ENCODE results near the gene IDH3G.

Gene IDH3G

DNA sequence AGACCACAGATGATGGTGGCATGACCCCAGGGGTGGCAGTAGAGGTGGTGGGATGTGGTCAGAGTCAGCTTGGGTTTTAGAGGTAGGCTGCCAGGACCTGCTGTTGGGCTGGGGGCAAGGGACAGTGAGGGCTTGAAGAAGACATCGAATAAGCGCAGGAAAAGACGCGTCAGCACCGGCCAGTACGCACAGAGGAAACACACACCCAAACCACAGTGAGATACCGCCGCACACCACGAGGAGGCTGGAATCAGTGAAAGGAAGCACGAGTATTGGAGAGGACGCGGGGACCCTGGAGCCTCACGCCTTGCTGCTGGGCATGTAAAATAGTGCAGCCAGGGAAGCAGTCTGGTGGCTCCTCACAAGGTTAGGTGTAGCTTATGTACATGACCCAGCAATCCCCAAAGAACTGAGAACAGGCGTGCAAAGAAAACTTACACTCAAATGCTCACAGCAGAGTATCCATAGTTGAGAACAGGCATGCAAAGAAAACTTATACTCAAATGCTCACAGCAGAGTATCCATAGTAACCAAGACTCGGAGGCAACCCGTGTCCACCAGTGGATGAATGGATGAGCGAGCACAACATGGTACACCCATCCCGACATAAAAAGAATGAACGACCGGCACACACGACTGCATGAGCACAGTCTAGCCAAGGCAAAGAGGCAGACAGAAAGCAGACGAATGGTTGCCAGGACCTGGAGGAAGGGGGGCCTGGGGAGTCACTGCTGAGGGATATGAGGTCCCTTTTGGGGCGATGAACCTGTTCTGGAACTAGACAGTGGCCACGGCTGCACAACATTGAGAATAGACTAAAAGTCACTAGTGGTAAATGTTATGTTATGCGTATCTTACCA, 22.9 kb upstream of the IDH3G start:
- DNase-seq (ENCODE audit: low spot score): no peak

- DNase-seq (ENCODE audit: low spot score): no peak
Measured at GRCh38 chrX:153814591-153815315, 20.6 kb upstream of the IDH3G start.

- no peak for DNase-seq (ENCODE audit: low spot score)
Measured at GRCh38 chrX:153813161-153813560, 19.0 kb upstream of the IDH3G start.

DNA sequence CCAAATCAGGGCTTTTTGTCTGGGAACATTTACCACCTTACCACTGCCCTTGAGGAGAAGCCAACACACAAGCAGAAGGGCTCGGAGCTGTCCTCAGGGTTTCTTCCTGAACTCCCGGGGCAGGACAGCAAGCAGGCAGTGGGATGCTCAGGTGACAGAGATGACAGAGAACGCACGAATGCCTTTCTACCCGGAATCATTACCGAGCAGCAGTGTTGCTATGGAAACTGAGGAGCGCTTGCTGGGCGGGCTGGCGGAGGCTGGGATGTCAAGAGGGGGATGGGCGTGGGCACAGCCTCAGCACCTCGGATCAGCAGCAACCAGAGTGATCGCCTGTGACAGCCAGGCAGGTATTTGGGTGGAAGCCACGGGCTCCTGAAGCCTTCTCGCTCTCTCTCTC, 18.0 kb upstream of the IDH3G start:
- no peak for DNase-seq (ENCODE audit: low spot score)

- DNase-seq (ENCODE audit: low spot score): no peak
Measured at GRCh38 chrX:153807976-153808375, 13.8 kb upstream of the IDH3G start.

DNA sequence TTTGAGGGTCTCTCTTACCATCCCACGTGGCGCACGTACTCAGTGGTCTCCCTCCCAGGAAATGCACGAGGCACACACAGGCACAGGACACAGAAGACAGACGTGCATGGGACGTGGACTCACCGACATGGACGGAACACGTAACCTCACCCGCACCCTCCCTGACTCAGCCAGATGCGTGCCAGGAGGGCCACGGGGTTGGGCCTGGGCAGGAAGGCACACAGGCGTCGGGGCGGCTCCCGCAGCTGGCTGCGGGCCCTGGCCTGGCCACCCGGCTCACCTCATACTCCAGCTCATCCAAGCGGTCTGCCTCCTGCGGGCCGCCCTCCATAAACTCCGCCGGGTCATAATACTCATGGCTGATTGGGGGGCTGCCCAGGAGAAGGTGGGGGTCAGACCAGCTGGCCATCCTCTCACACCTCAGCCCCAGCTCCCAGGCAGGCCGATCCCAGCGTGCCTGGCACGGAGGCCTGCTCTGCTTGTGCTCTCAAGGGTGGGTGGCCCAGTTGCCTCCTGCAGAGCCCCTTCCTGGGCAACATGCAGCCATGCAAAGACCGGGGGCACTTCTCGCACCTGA, 12.9 kb upstream of the IDH3G start:
- DNase-seq (ENCODE audit: low spot score): no peak

DNA sequence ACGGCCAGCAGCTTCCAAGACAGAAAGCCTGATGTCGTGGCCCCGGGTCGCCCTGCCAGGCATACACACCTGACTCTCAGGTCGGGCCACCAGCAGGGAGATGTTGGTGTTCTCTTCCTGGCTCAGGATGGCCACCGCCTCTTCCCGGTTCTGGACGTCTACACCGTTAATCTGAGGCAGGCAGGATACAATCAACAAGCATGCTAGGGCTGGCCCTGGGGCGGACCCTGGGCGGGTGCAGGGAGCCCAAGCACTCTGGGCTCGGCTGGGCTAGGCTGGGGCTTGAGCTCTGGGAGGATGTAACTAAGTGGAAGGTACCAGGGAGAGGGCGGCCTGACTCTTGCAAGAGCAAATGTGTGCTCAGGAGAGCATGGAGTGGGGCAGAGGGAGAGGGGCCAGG, 11.3 kb upstream of the IDH3G start:
- no peak for DNase-seq (ENCODE audit: low spot score)

- no peak for DNase-seq (ENCODE audit: low spot score)
Measured at GRCh38 chrX:153804621-153805020, 10.4 kb upstream of the IDH3G start.

- no peak for DNase-seq (ENCODE audit: low spot score)
Measured at GRCh38 chrX:153804100-153804595, 10.0 kb upstream of the IDH3G start.

- no peak for DNase-seq (ENCODE audit: low spot score)
Measured at GRCh38 chrX:153803211-153804099, 9.3 kb upstream of the IDH3G start.

- DNase-seq (ENCODE audit: low spot score): no peak
Measured at GRCh38 chrX:153802513-153803045, 8.4 kb upstream of the IDH3G start.

DNA sequence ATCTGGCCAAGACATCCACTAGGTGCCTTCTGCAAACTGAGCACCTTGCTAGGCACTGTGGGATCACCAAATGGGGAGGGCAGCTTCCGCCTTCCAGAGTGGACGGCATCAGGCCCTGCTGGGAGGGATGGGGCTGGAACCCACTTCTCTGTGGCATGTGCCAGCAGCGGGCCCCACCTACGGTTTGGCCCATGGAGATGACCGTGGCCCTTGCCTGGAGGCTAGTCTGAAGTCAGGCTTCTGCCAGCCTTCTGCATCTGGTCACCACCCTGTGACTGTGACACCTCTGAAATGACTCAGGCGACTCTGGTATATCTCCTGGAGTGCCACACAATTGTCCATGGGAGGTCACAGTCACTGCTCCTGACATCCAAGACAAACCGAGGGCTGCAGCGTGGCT, 7.5 kb upstream of the IDH3G start:
- DNase-seq (ENCODE audit: low spot score): no peak

DNA sequence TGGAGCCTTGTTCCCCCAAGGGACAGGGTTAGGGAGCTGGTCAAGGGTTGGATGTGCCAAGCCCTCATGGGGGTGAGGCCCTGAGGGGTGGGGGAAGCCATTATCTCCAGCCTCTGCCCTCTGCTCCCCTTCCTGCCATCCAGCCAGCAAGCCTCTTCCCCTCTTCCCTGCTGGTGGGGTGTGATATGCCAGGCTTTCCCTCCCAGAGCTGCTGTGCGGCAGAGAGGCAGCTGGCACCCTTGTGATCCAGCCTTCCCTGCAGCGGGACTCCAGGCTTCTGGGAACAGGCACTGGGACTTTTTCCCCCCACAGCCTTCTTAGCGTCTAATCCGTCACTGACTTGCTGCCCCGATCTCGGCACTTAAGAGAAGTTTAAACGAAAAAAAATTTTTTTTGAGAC, 6.6 kb upstream of the IDH3G start:
- no peak for DNase-seq (ENCODE audit: low spot score)

DNA sequence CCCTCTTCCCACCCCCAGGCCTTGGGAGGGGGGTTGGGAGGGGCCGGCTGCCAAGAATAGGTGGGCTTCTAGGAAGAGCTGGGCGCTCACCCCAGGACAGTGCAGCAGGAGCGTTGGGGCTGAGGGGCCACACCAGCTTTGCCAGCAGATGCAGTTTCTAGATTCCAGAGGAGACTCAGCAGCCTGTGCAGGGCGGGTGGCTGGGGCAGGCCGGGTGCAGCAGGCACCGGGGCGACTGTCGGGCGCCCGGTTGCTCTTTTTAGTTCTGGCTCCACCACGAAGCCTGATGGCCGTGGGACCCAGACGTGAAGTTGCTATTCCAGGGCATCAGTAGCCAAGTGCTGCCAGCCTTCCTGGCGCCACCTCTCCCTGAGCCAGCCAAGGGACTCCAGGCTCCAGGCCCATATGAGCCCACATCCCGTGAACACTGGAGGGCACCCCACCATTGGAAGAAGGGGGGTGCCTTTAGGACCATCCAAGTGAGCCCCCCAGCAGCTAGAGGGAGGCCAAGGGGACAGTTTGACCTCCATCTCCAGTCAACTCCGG, 6.1 kb upstream of the IDH3G start:
- DNase-seq (ENCODE audit: low spot score): no peak

GRCh38 chrX:153799326-153799725, 5.2 kb upstream of the IDH3G start:
- no peak for DNase-seq (ENCODE audit: low spot score)

- no peak for DNase-seq (ENCODE audit: low spot score)
Measured at GRCh38 chrX:153797415-153798015, 3.3 kb upstream of the IDH3G start.

DNA sequence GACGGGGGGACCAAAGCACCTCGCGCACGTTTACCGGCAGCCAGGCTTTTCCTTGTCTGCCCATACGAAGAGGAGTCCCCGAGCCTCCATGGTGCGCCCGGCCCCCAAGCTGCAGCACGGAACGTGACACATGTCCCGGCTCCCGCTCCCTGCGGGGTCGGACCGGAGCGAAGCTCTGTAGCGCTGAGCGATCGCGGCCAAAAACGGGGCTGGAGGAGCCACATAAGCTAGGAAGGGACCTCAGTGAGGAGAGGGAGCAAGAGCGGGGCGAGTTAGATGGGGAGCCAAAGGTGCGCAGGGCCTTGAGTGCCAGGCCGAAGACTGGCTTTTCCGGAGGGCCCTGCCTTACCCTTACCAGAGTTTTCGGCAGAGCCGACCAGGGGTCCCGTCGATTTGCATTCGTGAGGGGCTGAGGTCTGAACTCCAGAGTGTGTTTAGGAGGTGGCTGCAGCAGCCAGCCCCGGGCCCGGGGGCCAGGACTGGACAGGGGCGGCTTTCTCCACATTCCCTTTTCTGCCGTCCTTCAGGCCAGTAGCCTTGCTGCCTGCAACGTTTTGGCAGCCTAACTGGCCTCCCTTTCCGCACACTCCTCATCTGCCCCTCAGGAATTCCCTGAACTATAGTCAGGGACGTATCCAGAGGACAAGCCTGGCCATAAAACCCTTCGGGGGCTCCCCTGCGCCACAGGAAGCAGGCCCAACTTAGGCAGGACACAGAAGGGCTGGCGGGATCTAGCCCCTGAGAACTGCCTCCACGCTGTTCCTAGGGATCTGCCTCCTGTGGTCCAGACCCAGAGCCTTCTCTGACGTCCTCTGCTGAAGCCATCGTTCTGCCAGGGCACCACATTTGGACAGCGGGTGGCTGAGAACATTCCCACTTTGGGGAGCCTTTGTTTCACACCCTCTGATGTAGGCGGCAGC, 982 bp upstream of the IDH3G start:
- no peak for DNase-seq (ENCODE audit: low spot score)

DNA sequence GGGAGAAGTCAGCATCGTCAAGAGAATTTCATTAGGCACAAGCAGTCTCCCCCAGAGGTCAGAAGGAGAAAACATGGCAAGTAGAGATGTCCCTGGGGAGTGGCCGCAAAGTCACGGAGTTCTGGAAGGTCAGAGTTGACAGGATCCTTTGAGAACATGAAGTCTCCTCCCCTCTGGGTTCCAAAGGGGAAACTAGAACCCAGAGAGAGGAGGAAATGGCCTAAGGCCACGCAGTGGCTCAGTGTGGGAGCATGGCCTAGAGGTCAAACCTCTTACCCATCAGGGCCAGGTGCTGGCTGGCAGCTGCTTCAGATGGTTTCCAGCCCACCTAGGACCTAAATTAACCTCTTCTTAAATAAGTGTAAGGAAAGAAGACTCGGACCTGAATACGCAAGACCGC, 884 bp downstream of the IDH3G start:
- no peak for DNase-seq (ENCODE audit: low spot score)

DNA sequence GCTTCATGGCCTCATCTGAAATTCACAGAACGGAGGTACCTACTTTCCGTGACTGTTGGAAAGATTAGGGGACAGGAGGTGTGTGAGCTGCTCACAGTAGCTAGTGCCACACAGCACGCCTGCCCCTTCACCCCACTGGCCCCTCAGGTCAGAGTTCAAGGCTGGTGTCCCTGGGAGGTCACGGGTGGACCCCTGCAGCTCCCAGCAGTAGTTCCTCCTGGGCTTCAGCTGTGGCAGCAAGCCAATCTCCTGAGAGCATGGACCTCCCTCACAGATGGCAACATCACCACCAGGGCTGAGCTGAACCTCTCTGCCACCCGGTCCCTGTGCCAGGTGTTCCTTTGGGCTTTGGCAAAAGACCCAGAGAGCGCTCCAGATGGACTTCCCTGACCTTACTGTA, 1.8 kb downstream of the IDH3G start:
- DNase-seq (ENCODE audit: low spot score): no peak
